ENCODE measurements around the gene KLHL9. TPM values are rescaled to one million over a fixed set of nuclear protein-coding genes. Genes with fewer than 3 reads are reported as not detected.

KLHL9 gene
- total RNA-seq, 1 donor from 2014 or later, result 35.2 TPM

GRCh38 chr9:21295992-21296391, 39.2 kb downstream of the KLHL9 start:
- TF ChIP-seq CTCF (IDR thresholded peaks at IDR 0.05), result no peak
- DNase-seq (ENCODE audit: extremely low spot score, unreplicated experiment), result no peak
- Mint-ChIP-seq H3K27me3 (ENCODE audit: unreplicated experiment) (peaks cover 39% of the 10 kb centered on the region), H3K36me3 (ENCODE audit: unreplicated experiment) (no peaks in the 10 kb centered on the region), H3K27ac (ENCODE audit: unreplicated experiment) (no peak overlapping the region), H3K4me3 (ENCODE audit: unreplicated experiment) (no peak overlapping the region), H3K9me3 (ENCODE audit: unreplicated experiment) (no peaks in the 10 kb centered on the region), H3K4me1 (ENCODE audit: unreplicated experiment) (no peaks in the 10 kb centered on the region)

GRCh38 chr9:21294904-21295538, 40.2 kb downstream of the KLHL9 start:
- H3K27ac Mint-ChIP-seq (ENCODE audit: unreplicated experiment), result no peak overlapping the region
- no peaks in the 10 kb centered on the region for H3K36me3 Mint-ChIP-seq (ENCODE audit: unreplicated experiment)
- no peaks in the 10 kb centered on the region for H3K4me1 Mint-ChIP-seq (ENCODE audit: unreplicated experiment)
- no peaks in the 10 kb centered on the region for H3K9me3 Mint-ChIP-seq (ENCODE audit: unreplicated experiment)
- no peak overlapping the region for H3K4me3 Mint-ChIP-seq (ENCODE audit: unreplicated experiment)
- no peak for TF ChIP-seq CTCF (IDR thresholded peaks at IDR 0.05)
- no peak for DNase-seq (ENCODE audit: extremely low spot score, unreplicated experiment)
- peaks cover 33% of the 10 kb centered on the region for H3K27me3 Mint-ChIP-seq (ENCODE audit: unreplicated experiment)

- H3K4me1 Mint-ChIP-seq (ENCODE audit: unreplicated experiment), result no peaks in the 10 kb centered on the region
- H3K4me3 Mint-ChIP-seq (ENCODE audit: unreplicated experiment), result no peak overlapping the region
- no peaks in the 10 kb centered on the region for H3K36me3 Mint-ChIP-seq (ENCODE audit: unreplicated experiment)
- no peak for DNase-seq (ENCODE audit: extremely low spot score, unreplicated experiment)
- no peak overlapping the region for H3K27ac Mint-ChIP-seq (ENCODE audit: unreplicated experiment)
- peaks cover 34% of the 10 kb centered on the region for H3K27me3 Mint-ChIP-seq (ENCODE audit: unreplicated experiment)
- H3K9me3 Mint-ChIP-seq (ENCODE audit: unreplicated experiment), result no peaks in the 10 kb centered on the region
- TF ChIP-seq CTCF (IDR thresholded peaks at IDR 0.05), result no peak
Measured at GRCh38 chr9:21294364-21294774, 40.8 kb downstream of the KLHL9 start.

GRCh38 chr9:21289848-21290247, 45.4 kb downstream of the KLHL9 start:
- no peak for TF ChIP-seq CTCF (IDR thresholded peaks at IDR 0.05)
- no peaks in the 10 kb centered on the region for H3K36me3 Mint-ChIP-seq (ENCODE audit: unreplicated experiment)
- peaks cover 3% of the 10 kb centered on the region for H3K9me3 Mint-ChIP-seq (ENCODE audit: unreplicated experiment)
- no peaks in the 10 kb centered on the region for H3K4me1 Mint-ChIP-seq (ENCODE audit: unreplicated experiment)
- H3K27me3 Mint-ChIP-seq (ENCODE audit: unreplicated experiment), result peaks cover 37% of the 10 kb centered on the region
- H3K4me3 Mint-ChIP-seq (ENCODE audit: unreplicated experiment), result no peak overlapping the region
- no peak overlapping the region for H3K27ac Mint-ChIP-seq (ENCODE audit: unreplicated experiment)
- DNase-seq (ENCODE audit: extremely low spot score, unreplicated experiment), result no peak

- H3K27ac Mint-ChIP-seq (ENCODE audit: unreplicated experiment), result no peak overlapping the region
- H3K4me3 Mint-ChIP-seq (ENCODE audit: unreplicated experiment), result no peak overlapping the region
- peaks cover 18% of the 10 kb centered on the region for H3K27me3 Mint-ChIP-seq (ENCODE audit: unreplicated experiment)
- DNase-seq (ENCODE audit: extremely low spot score, unreplicated experiment), result no peak
- no peak for TF ChIP-seq CTCF (IDR thresholded peaks at IDR 0.05)
- no peaks in the 10 kb centered on the region for H3K4me1 Mint-ChIP-seq (ENCODE audit: unreplicated experiment)
- H3K36me3 Mint-ChIP-seq (ENCODE audit: unreplicated experiment), result no peaks in the 10 kb centered on the region
- H3K9me3 Mint-ChIP-seq (ENCODE audit: unreplicated experiment), result peaks cover 3% of the 10 kb centered on the region
Measured at GRCh38 chr9:21287280-21287679, 47.9 kb downstream of the KLHL9 start.
